GM21390 (cell line): ENCODE measurements around the gene ARPC4.
"Not testable (repeated sequence)": the region's sequence is repeated elsewhere in the genome, so short reads cannot be mapped to it uniquely, and the experiment has no call there.

ENCODE experiments used
- ATAC-seq: cut with Tn5 transposase; IDR thresholded peaks from one replicate; pipeline ENCODE4 v1.9.1; 2021; ENCODE audit not compliant: unreplicated experiment

The ARPC4 gene

DNA sequence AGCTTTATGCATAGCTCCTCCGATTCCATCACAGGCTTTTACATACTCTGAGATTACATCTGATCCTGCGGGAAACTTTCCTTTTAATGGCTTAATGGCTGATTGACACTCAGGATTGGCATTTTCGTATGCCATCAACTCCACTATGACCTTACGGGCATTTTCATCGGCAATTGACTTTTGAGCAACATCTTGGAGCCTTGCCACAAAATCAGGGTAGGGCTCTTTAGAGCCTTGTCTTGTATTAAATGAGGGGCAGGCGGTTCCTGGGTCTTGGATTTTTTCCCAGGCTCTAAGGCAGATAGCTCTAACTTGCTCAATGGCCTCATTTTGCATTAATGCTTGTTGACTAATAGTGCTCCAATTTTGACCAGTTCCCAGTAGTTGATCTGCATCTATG is 59.0 kb downstream of the ARPC4 start:
- ATAC-seq, result not testable (repeated sequence)

GRCh38 chr3:9852528-9852927 is 59.6 kb downstream of the ARPC4 start:
- ATAC-seq, result no peak

DNA sequence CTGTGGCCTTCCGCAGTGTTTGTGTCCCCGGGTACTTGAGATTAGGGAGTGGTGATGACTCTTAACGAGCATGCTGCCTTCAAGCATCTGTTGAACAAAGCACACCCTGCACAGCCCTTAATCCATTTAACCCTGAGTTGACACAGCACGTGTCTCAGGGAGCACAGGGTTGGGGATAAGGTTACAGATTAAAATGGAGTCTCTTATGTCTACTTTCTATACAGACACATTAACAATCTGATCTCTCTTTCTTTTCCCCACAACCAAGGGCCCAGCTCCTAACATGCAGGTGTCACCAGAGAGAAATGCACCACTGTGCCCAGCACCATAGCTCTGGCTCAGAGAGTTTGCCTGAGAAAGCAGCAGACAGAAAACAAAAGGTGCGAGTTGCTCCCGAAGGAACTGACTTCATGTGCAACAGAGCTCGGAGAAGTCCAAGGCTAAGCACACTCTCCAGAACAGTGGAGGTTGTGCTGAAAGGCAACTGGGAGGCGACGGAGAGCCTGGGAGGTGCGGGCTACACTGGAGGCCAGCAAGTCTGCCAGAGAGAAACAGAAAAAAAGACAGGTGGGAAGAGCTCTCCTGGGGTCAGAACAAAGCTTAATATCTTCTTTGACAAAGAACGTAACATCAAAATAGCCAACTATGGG is 61.5 kb downstream of the ARPC4 start:
- ATAC-seq, result not testable (repeated sequence)

DNA sequence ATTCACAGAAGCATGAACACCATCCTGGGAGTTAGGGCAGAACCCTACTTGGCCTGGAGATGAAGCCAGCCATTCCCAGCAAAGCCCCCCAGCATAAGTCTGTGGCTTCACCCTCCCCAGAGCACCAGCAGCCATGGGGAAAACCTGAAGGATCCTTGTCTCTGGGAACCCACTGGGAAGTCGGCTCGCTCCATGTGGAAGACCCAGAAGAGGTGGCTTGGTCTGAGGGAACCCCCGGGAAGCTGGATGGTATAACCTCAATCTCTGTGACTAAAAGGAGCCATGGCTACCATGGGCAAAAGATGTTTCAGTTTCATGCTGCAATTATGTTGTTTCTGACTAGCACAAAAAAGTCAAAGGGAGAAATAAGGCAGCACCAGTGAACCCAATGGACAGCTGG is 62.7 kb downstream of the ARPC4 start:
- ATAC-seq, result no peak
